HCT116 (cell line): Measurements from ENCODE around the gene BRICD5. TPM values are rescaled to one million over a fixed set of nuclear protein-coding genes. Genes with fewer than 3 reads are reported as not detected.
A peak's percentile ranks its signal among the peaks of the same experiment; 100 is the strongest.

ENCODE experiments used
- ATAC-seq: fragments of 200-7000 bp; cut with Tn5 transposase; 2 replicates; pipeline ENCODE4 v1.9.1; 2020; ENCODE audit warnings: mild to moderate bottlenecking, moderate library complexity
- BruUV-seq: library from RNA; stranded (reverse); fragments of 400-500 nt; replicated peaks from 2 replicates; lab custom pipeline; 2021; lab: Mats Ljungman, UMichigan
- CTCF ChIA-PET: fragments of 300-600 bp; sonication (Branson Sonifier 250); formaldehyde crosslinking; loops from one replicate; lab custom pipeline; 2021; ENCODE audit warnings: antibody characterized with exemption; lab: Charles Lee
- POLR2A ChIA-PET: fragments of 300-600, 350-600 bp; sonication (Branson Sonifier 250); formaldehyde crosslinking; loops from one replicate; lab custom pipeline; 2021; ENCODE audit warnings: antibody characterized with exemption; lab: Charles Lee
- RAD21 ChIA-PET, 2 experiments: fragments of 300-600 bp; sonication (Branson Sonifier 250); formaldehyde crosslinking; loops; one replicate each; lab custom pipeline; 2023; ENCODE audit warnings: low total read pairs in 2 of 2; ENCODE audit not compliant: uncharacterized antibody in 2 of 2, unreplicated experiment in 2 of 2, low non-redundant PET in 1 of 2; lab: Charles Lee
- DNase-seq: peaks from one replicate; pipeline ENCODE4 v3.0.0-alpha.2; 2010; ENCODE audit warnings: low read depth, low spot score
- H2AFZ ChIP-seq: fragments of 200-600 bp; shearing (Covaris generic), sonication (generic); 2 replicates; pipeline ENCODE4 v1.6.1; 2017; ENCODE audit warnings: low read depth, mixed run types, mixed read lengths, antibody characterized with exemption, low read length; ENCODE audit not compliant: poor library complexity, severe bottlenecking
- H3K27ac ChIP-seq: 2 replicates; pipeline ENCODE4 v1.5.1; 2012; ENCODE audit warnings: low read depth, low read length
- H3K27me3 ChIP-seq: fragments of 200-600 bp; sonication (generic); 2 replicates; pipeline ENCODE4 v1.6.1; 2016; ENCODE audit warnings: mixed run types, low read length, mixed read lengths; ENCODE audit not compliant: insufficient read depth
- H3K36me3 ChIP-seq, 2 experiments: fragments of 200-500 bp in 1 of 2; fragments of 200-600 bp in 1 of 2; sonication (Bioruptor generic) in 1 of 2; sonication (generic) in 1 of 2; 2 replicates each; pipeline versions ENCODE4 v1.5.1 to v1.6.1; 2014 to 2016; ENCODE audit warnings: low read length in 2 of 2, inconsistent platforms in 1 of 2, mixed read lengths in 1 of 2, mixed run types in 1 of 2; ENCODE audit not compliant: insufficient read depth in 2 of 2, control insufficient read depth in 1 of 2
- H3K4me1 ChIP-seq, 2 experiments: fragments of 200-600 bp in 1 of 2; sonication (generic) in 1 of 2; 2 replicates each; pipeline versions ENCODE4 v1.5.1 to v1.6.1; 2012 to 2017; ENCODE audit warnings: low read length in 2 of 2, inconsistent platforms in 1 of 2, mild to moderate bottlenecking in 1 of 2, mixed read lengths in 1 of 2, mixed run types in 1 of 2, moderate library complexity in 1 of 2; ENCODE audit not compliant: insufficient read depth in 2 of 2, control insufficient read depth in 1 of 2
- H3K4me2 ChIP-seq: fragments of 200-600 bp; sonication (generic); 2 replicates; pipeline ENCODE4 v1.6.1; 2017; ENCODE audit warnings: mixed run types, low read length, mixed read lengths
- H3K4me3 ChIP-seq, 2 experiments: fragments of 200-600 bp in 1 of 2; sonication (generic) in 1 of 2; replicated peaks in 1 of 2; 2 replicates each; pipeline ENCODE4 v1.5.1; 2011 to 2016; ENCODE audit warnings: low read length in 2 of 2, control low read depth in 1 of 2, low read depth in 1 of 2, mild to moderate bottlenecking in 1 of 2, mixed read lengths in 1 of 2, mixed run types in 1 of 2
- H3K79me2 ChIP-seq: fragments of 200-600 bp; sonication (generic); 2 replicates; pipeline ENCODE4 v1.6.1; 2017; ENCODE audit warnings: mild to moderate bottlenecking, mixed run types, low read length, moderate library complexity, mixed read lengths; ENCODE audit not compliant: insufficient read depth
- H3K9ac ChIP-seq: fragments of 200-600 bp; sonication (generic); 2 replicates; pipeline ENCODE4 v1.6.1; 2016; ENCODE audit warnings: low read length, mixed read lengths
- H3K9me2 ChIP-seq: fragments of 200-600 bp; sonication (generic), shearing (Covaris generic); 2 replicates; pipeline ENCODE4 v1.6.1; 2017; ENCODE audit warnings: mixed run types, mild to moderate bottlenecking, moderate library complexity; ENCODE audit not compliant: insufficient read depth
- H3K9me3 ChIP-seq, 2 experiments: fragments of 200-500 bp in 1 of 2; fragments of 200-600 bp in 1 of 2; sonication (Bioruptor generic) in 1 of 2; sonication (generic) in 1 of 2; 2 replicates each; pipeline ENCODE4 v1.6.1; 2014 to 2017; ENCODE audit warnings: low read length in 2 of 2, mixed read lengths in 2 of 2, inconsistent platforms in 1 of 2, low read depth in 1 of 2, mild to moderate bottlenecking in 1 of 2, mixed run types in 1 of 2, moderate library complexity in 1 of 2; ENCODE audit not compliant: control insufficient read depth in 1 of 2, insufficient read depth in 1 of 2
- H4K20me1 ChIP-seq: fragments of 200-600 bp; sonication (generic), shearing (Covaris generic); 2 replicates; pipeline ENCODE4 v1.6.1; 2017; ENCODE audit warnings: mixed run types, mild to moderate bottlenecking, moderate library complexity; ENCODE audit not compliant: insufficient read depth
- POLR2A ChIP-seq: IDR thresholded peaks from 2 replicates; pipeline ENCODE4 v1.7.0; 2011; ENCODE audit warnings: borderline replicate concordance; ENCODE audit not compliant: insufficient read depth, insufficient read length; ENCODE audit errors: extremely low read depth
- POLR2AphosphoS5 ChIP-seq: IDR thresholded peaks from 2 replicates; pipeline ENCODE4 v1.6.1; 2011; ENCODE audit warnings: mild to moderate bottlenecking, low read depth, low read length, moderate library complexity
- ZNF274 ChIP-seq: fragments of 200-500 bp; sonication (Bioruptor generic); IDR thresholded peaks from 2 replicates; pipeline ENCODE4 v1.6.1; 2014; ENCODE audit warnings: mild to moderate bottlenecking, low read depth, low read length, inconsistent platforms
- intact Hi-C: fragments of 100-400 bp; cut with micrococcal nuclease; formaldehyde crosslinking; loops from 2 replicates; pipeline ENCODE4 v1.10.0; 2022
- total RNA-seq: library from RNA; stranded (reverse); gene quantifications from one replicate; pipeline ENCODE4 v1.2.1, GENCODE V29; 2021; ENCODE audit not compliant: unreplicated experiment
- TF ChIP-seq, protein P1 (sequence below), 3 experiments: fragments of 200-600 bp in 1 of 3; sonication (generic) in 1 of 3; IDR thresholded peaks in 2 of 3; conservative IDR thresholded peaks in 1 of 3; 2 replicates each; pipeline ENCODE4 v1.5.1; 2012 to 2017; ENCODE audit warnings: low read depth in 2 of 3, low read length in 2 of 3, antibody characterized with exemption in 1 of 3, borderline replicate concordance in 1 of 3, control low read depth in 1 of 3, mild to moderate bottlenecking in 1 of 3, mixed read lengths in 1 of 3, mixed run types in 1 of 3, moderate library complexity in 1 of 3; ENCODE audit not compliant: insufficient read depth in 1 of 3

BRICD5 gene
- total RNA-seq, 1 experiment from 2014 or later, result 9.8 TPM

- Histone ChIP-seq H3K79me2 (peaks cover 57% of the 10 kb centered on the region), H2AFZ (no peak overlapping the region), H3K36me3 (peaks cover 21 to 44% of the 10 kb centered on the region in 2 experiments; a peak in 3 of 4 replicates), H3K27me3 (no peaks in the 10 kb centered on the region), H3K9ac (no peak overlapping the region)
- POLR2A ChIA-PET, result no interaction called here
- TF ChIP-seq POLR2A, result no peak
- no peak for TF ChIP-seq POLR2AphosphoS5
- TF ChIP-seq, all 23 proteins: peak for 0
- no peak overlapping the region for H3K4me2 ChIP-seq
- H3K9me2 ChIP-seq, result no peaks in the 10 kb centered on the region
- no peak for ATAC-seq
- no peaks in the 10 kb centered on the region for H4K20me1 ChIP-seq
- H3K4me3 ChIP-seq, result no peak overlapping the region
- ChIA-PET RAD21 (no interaction called here), CTCF (no interaction called here)
- H3K9me3 ChIP-seq, result no peaks in the 10 kb centered on the region
- no peak for DNase-seq
- H3K4me1 ChIP-seq, result peaks cover 0 to 17% of the 10 kb centered on the region in 2 experiments; a peak in 2 of 4 replicates
- no TSS peak for BruUV-seq
- peak overlapping the region; percentile 25; the same call in 1 of the 2 replicates for H3K27ac ChIP-seq
- intact Hi-C loops, result no loop called here
Observed at GRCh38 chr16:2243781-2244180, 33.1 kb upstream of the BRICD5 start.

GRCh38 chr16:2243031-2243528, 32.4 kb upstream of the BRICD5 start:
- H3K27ac ChIP-seq, result no peak overlapping the region
- POLR2A ChIA-PET, result no interaction called here
- H3K9me2 ChIP-seq, result no peaks in the 10 kb centered on the region
- RAD21 ChIA-PET, result no interaction called here
- CTCF ChIA-PET, result no interaction called here
- no peaks in the 10 kb centered on the region for H4K20me1 ChIP-seq
- no peaks in the 10 kb centered on the region for H3K27me3 ChIP-seq
- ATAC-seq, result peak; percentile 35; the same call in 1 of the 2 replicates
- TF ChIP-seq ZNF274, result no peak
- TF ChIP-seq, protein P1, sequence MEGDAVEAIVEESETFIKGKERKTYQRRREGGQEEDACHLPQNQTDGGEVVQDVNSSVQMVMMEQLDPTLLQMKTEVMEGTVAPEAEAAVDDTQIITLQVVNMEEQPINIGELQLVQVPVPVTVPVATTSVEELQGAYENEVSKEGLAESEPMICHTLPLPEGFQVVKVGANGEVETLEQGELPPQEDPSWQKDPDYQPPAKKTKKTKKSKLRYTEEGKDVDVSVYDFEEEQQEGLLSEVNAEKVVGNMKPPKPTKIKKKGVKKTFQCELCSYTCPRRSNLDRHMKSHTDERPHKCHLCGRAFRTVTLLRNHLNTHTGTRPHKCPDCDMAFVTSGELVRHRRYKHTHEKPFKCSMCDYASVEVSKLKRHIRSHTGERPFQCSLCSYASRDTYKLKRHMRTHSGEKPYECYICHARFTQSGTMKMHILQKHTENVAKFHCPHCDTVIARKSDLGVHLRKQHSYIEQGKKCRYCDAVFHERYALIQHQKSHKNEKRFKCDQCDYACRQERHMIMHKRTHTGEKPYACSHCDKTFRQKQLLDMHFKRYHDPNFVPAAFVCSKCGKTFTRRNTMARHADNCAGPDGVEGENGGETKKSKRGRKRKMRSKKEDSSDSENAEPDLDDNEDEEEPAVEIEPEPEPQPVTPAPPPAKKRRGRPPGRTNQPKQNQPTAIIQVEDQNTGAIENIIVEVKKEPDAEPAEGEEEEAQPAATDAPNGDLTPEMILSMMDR (IDR thresholded peaks at IDR 0.05 in 2 of 3, conservative IDR thresholded peaks at IDR 0.05 in 1 of 3; ENCODE audit: borderline replicate concordance in 1 of 3, insufficient read depth in 1 of 3, low read depth in 2 of 3, low read length in 2 of 3), result peak in 2 of 3 experiments; percentile 21 to 31; a peak in 3 of 6 replicates
- TF ChIP-seq, all 23 proteins: peak for 1
- Histone ChIP-seq H3K4me3 (no peak overlapping the region), H3K4me1 (peaks cover 0 to 17% of the 10 kb centered on the region in 2 experiments; a peak in 2 of 4 replicates), H3K4me2 (no peak overlapping the region), H3K79me2 (peaks cover 50% of the 10 kb centered on the region), H3K9ac (no peak overlapping the region), H3K9me3 (no peaks in the 10 kb centered on the region), H2AFZ (no peak overlapping the region), H3K36me3 (peaks cover 21 to 44% of the 10 kb centered on the region in 2 experiments; a peak in 3 of 4 replicates)
- intact Hi-C loops, result no loop called here
- BruUV-seq, result no TSS peak
- DNase-seq, result no peak
